Measurements from ENCODE around the gene ZWILCH. TPM values are rescaled to one million over a fixed set of nuclear protein-coding genes. Genes with fewer than 3 reads are reported as not detected.
A peak's percentile ranks its signal among the peaks of the same experiment; 100 is the strongest.

Gene ZWILCH
- total and polyA plus RNA-seq, 9 of the 15 experiments (the other 6 are each of a cell fraction or from before 2014, with no cell fraction given): 32.8 to 94.2 (median 52.1) TPM

DNA sequence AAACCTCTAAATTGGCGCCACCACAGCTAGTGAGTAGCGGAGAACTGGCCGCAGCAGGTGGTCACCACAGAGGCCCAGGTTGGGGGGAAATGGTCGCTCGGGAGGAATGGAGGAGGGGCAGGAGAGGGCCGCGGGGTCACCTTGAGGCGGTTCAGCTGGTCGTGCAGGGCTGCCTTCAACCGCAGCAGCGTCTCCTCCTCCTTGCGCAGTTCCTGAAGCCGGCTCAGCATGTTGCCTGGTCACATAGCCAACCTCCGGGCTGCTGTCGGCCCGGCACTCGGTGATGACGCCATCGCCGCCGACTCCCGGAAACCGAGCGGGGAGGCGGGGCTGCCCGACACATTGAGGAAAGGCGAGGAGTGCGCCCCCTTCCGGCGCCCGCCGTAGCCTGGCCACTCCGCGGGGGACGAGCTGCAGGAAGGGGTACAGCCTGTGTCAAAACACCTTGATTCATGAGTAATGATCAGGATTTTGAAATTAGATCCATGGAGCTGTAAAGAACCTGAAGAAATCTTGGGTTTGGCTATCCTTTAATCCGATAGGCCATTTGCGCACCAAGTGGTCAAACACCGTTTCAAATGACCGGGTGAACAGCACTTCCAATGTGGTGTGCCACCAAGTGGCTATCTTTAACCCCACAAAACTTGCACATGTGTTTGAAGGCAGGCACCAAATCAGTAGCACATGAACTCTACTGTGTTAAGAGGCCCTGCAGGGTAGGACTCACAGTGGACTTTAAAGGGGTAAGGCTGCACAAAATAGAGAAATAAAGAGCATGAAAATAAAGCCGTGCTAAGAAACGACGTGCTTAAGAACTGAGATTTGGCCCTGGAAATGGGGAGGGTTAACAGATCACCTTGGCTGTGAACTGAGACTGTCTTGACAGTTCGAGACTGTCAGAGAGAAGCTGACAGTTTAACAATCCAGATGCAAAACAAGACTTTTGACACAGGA is 7.3 kb upstream of the ZWILCH start, which contains the start of gene SNAPC5 (continued):
- TF ChIP-seq CHD7 (IDR thresholded peaks at IDR 0.05; ENCODE audit: low read depth, low read length): peak; percentile 28
- TF ChIP-seq, protein P1, sequence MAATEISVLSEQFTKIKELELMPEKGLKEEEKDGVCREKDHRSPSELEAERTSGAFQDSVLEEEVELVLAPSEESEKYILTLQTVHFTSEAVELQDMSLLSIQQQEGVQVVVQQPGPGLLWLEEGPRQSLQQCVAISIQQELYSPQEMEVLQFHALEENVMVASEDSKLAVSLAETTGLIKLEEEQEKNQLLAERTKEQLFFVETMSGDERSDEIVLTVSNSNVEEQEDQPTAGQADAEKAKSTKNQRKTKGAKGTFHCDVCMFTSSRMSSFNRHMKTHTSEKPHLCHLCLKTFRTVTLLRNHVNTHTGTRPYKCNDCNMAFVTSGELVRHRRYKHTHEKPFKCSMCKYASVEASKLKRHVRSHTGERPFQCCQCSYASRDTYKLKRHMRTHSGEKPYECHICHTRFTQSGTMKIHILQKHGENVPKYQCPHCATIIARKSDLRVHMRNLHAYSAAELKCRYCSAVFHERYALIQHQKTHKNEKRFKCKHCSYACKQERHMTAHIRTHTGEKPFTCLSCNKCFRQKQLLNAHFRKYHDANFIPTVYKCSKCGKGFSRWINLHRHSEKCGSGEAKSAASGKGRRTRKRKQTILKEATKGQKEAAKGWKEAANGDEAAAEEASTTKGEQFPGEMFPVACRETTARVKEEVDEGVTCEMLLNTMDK (IDR thresholded peaks at IDR 0.05; ENCODE audit: borderline replicate concordance, insufficient read depth, low read depth, low read length, poor library complexity, severe bottlenecking): peak; percentile 99
- no peak for TF ChIP-seq ZNF766 (CRISPR knock-in tag; conservative IDR thresholded peaks at IDR 0.05)
- TF ChIP-seq, protein P2, sequence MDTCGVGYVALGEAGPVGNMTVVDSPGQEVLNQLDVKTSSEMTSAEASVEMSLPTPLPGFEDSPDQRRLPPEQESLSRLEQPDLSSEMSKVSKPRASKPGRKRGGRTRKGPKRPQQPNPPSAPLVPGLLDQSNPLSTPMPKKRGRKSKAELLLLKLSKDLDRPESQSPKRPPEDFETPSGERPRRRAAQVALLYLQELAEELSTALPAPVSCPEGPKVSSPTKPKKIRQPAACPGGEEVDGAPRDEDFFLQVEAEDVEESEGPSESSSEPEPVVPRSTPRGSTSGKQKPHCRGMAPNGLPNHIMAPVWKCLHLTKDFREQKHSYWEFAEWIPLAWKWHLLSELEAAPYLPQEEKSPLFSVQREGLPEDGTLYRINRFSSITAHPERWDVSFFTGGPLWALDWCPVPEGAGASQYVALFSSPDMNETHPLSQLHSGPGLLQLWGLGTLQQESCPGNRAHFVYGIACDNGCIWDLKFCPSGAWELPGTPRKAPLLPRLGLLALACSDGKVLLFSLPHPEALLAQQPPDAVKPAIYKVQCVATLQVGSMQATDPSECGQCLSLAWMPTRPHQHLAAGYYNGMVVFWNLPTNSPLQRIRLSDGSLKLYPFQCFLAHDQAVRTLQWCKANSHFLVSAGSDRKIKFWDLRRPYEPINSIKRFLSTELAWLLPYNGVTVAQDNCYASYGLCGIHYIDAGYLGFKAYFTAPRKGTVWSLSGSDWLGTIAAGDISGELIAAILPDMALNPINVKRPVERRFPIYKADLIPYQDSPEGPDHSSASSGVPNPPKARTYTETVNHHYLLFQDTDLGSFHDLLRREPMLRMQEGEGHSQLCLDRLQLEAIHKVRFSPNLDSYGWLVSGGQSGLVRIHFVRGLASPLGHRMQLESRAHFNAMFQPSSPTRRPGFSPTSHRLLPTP (IDR thresholded peaks at IDR 0.05; ENCODE audit: borderline replicate concordance, extremely low read depth, insufficient read length): no peak
- no peak for TF ChIP-seq PHB (CRISPR knock-in tag; IDR thresholded peaks at IDR 0.05)
- peak; percentile 93 for TF ChIP-seq KAT7 (CRISPR knock-in tag; IDR thresholded peaks at IDR 0.05; ENCODE audit: borderline replicate concordance)
- no peak for TF ChIP-seq ARHGAP35 (IDR thresholded peaks at IDR 0.05; ENCODE audit: partially characterized antibody)
- TF ChIP-seq PHF21A (IDR thresholded peaks at IDR 0.05; ENCODE audit: borderline replicate concordance, low read depth): peak; percentile 66; the same call in 1 of the 2 replicates
- TF ChIP-seq TEAD2 (tag; IDR thresholded peaks at IDR 0.05): no peak
